ENCODE results near the gene MED17. TPM values are rescaled to one million over a fixed set of nuclear protein-coding genes. Genes with fewer than 3 reads are reported as not detected.
A peak's percentile ranks its signal among the peaks of the same experiment; 100 is the strongest.

Gene MED17
- total and polyA plus RNA-seq, 2 of the 13 experiments (the other 11 are each of a cell fraction or from before 2014, with no cell fraction given): 23.1 to 37.0 TPM

DNA sequence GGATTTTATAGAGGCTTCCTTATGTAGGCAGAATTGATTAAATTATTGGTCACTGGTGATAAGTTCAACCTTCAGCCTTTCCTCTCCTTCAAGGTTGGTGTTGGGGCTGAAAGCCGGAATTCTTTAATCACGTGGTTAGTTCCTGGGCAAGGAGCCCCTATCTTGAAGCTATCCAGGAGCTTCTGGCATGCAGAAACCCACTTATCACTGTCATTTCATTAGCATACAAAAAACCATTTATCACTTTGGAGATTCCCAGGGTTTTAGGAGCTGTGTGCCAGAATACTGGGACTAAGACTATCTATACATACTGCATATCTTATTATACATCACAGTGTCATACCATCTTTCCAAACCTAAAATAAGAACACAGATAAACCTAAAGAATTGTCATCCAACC lies 18.5 kb upstream of the MED17 start:
- ATAC-seq (no peak; the same call in 1 of the 3 replicates), FAIRE-seq (no peak), DNase-seq (ENCODE audit: low spot score) (no peak)
- Histone ChIP-seq H3K9me3 (ENCODE audit: low read length) (peaks cover 7% of the 10 kb centered on the region), H3K4me3 (replicated peaks in 1 of 3; ENCODE audit: insufficient read depth in 1 of 3, low read depth in 2 of 3, low read length in 3 of 3) (no peak overlapping the region), H3K36me3 (replicated peaks in 1 of 2; ENCODE audit: control insufficient read depth in 1 of 2, insufficient read depth in 2 of 2, low read length in 2 of 2) (peaks cover 5 to 10% of the 10 kb centered on the region in 2 experiments; a peak in 2 of 5 replicates), H3K4me1 (ENCODE audit: insufficient read depth, low read length) (peaks cover 32% of the 10 kb centered on the region), H4K20me1 (ENCODE audit: insufficient read depth, low read length) (no peaks in the 10 kb centered on the region), H3K27ac (ENCODE audit: extremely low read length, insufficient read depth, low read length) (peak overlapping the region; percentile 51), H2AFZ (ENCODE audit: low read length) (no peak overlapping the region), H3K79me2 (ENCODE audit: insufficient read depth, low read length) (no peaks in the 10 kb centered on the region), H3K4me2 (ENCODE audit: low read depth, low read length) (no peak overlapping the region), H3K9ac (ENCODE audit: insufficient read depth, low read depth, low read length) (no peak overlapping the region), H3K27me3 (ENCODE audit: control insufficient read depth in 1 of 2, insufficient read depth in 2 of 2, low read length in 2 of 2) (no peaks in the 10 kb centered on the region)
- no peak for TF ChIP-seq TEAD2 (CRISPR knock-in tag; IDR thresholded peaks at IDR 0.05)
- no peak for TF ChIP-seq CBX5 (CRISPR knock-in tag; IDR thresholded peaks at IDR 0.05; ENCODE audit: borderline replicate concordance)
- TF ChIP-seq PAX8 (CRISPR knock-in tag; IDR thresholded peaks at IDR 0.05; ENCODE audit: borderline replicate concordance): no peak
- TF ChIP-seq ZNF230 (CRISPR knock-in tag; IDR thresholded peaks at IDR 0.05): 0 out of 2 replicates have a peak, but pooled peaks have one; percentile 2
- in situ Hi-C loops (cut with HindIII; ENCODE audit: extremely low pct_ligation_motif_present, low pct_unique_long_range_greater_than_20kb): no loop called here
- intact Hi-C loops (cut with micrococcal nuclease; ENCODE audit: unreplicated experiment): loop anchor here (2.0 kb wide), 1 partner anchor 15 kb away; no protein-coding TSS in a partner anchor
- WGBS (ENCODE audit: low lambda C conversion rate): 88% methylated on average over 2 of the region's 2 CpGs
- POLR2A ChIA-PET: interaction anchor here (1.0 to 5.0 kb wide), 5 partner anchors 15 to 50 kb away, joined by 3 to 29 read pairs (median 6); partner anchors contain the start of genes C11orf54, MED17 and TAF1D
- no TSS peak for BruUV-seq (replicated peaks)
- CTCF ChIA-PET (ENCODE audit: low intra/inter-chr PET ratio, low total read pairs): no interaction called here

DNA sequence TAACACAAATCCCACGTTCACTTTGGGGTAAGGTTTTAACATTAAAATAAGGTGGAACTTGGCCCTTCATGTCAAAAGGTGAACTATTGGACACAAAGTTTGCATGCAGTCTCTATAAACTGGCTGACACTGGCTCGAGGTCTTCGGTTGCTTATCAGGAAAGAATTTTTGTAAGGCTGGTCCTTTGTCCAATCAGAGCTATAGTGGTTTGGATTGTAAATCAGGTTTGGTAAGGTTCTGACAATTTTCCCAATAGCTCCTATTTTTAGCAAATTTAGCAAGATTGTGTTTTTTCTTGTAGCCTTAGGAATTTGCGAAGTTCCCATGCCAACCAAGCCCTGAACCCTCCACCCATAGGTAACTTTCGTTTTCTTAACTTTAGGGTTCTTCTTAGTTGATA lies 17.6 kb upstream of the MED17 start:
- Histone ChIP-seq H3K4me2 (ENCODE audit: low read depth, low read length) (no peak overlapping the region), H4K20me1 (ENCODE audit: insufficient read depth, low read length) (no peaks in the 10 kb centered on the region), H3K27ac (ENCODE audit: extremely low read length, insufficient read depth, low read length) (no peak overlapping the region), H3K4me3 (replicated peaks in 1 of 3; ENCODE audit: insufficient read depth in 1 of 3, low read depth in 2 of 3, low read length in 3 of 3) (no peak overlapping the region), H3K79me2 (ENCODE audit: insufficient read depth, low read length) (no peaks in the 10 kb centered on the region), H2AFZ (ENCODE audit: low read length) (no peak overlapping the region), H3K4me1 (ENCODE audit: insufficient read depth, low read length) (peaks cover 33% of the 10 kb centered on the region), H3K9me3 (ENCODE audit: low read length) (peaks cover 7% of the 10 kb centered on the region), H3K27me3 (ENCODE audit: control insufficient read depth in 1 of 2, insufficient read depth in 2 of 2, low read length in 2 of 2) (no peaks in the 10 kb centered on the region), H3K36me3 (replicated peaks in 1 of 2; ENCODE audit: control insufficient read depth in 1 of 2, insufficient read depth in 2 of 2, low read length in 2 of 2) (peaks cover 5 to 7% of the 10 kb centered on the region in 2 experiments; a peak in 2 of 5 replicates), H3K9ac (ENCODE audit: insufficient read depth, low read depth, low read length) (no peak overlapping the region)
- over 99% methylated on average over 5 of the region's 5 CpGs for whole genome bisulfite sequencing (ENCODE audit: low lambda C conversion rate)
- ATAC-seq (no peak), DNase-seq (ENCODE audit: low spot score) (no peak), FAIRE-seq (no peak)
- intact Hi-C loops (cut with micrococcal nuclease; ENCODE audit: unreplicated experiment): no loop called here
- in situ Hi-C loops (cut with HindIII; ENCODE audit: extremely low pct_ligation_motif_present, low pct_unique_long_range_greater_than_20kb): no loop called here
- BruUV-seq (replicated peaks): no TSS peak
- CTCF ChIA-PET (ENCODE audit: low intra/inter-chr PET ratio, low total read pairs): no interaction called here
- POLR2A ChIA-PET: interaction anchor here (0.6 to 5.0 kb wide), 3 partner anchors 11 to 25 kb away, joined by 3 to 29 read pairs (median 4); partner anchors contain the start of genes C11orf54 and TAF1D
- no peak for TF ChIP-seq MTA3 (CRISPR knock-in tag; IDR thresholded peaks at IDR 0.05)
- TF ChIP-seq TBX2 (CRISPR knock-in tag; IDR thresholded peaks at IDR 0.05; ENCODE audit: borderline replicate concordance): no peak
- TF ChIP-seq ARID2 (CRISPR knock-in tag; IDR thresholded peaks at IDR 0.05; ENCODE audit: borderline replicate concordance): no peak
- TF ChIP-seq HNRNPL (IDR thresholded peaks at IDR 0.05; ENCODE audit: low read depth, low read length): no peak
- TF ChIP-seq, protein P1, sequence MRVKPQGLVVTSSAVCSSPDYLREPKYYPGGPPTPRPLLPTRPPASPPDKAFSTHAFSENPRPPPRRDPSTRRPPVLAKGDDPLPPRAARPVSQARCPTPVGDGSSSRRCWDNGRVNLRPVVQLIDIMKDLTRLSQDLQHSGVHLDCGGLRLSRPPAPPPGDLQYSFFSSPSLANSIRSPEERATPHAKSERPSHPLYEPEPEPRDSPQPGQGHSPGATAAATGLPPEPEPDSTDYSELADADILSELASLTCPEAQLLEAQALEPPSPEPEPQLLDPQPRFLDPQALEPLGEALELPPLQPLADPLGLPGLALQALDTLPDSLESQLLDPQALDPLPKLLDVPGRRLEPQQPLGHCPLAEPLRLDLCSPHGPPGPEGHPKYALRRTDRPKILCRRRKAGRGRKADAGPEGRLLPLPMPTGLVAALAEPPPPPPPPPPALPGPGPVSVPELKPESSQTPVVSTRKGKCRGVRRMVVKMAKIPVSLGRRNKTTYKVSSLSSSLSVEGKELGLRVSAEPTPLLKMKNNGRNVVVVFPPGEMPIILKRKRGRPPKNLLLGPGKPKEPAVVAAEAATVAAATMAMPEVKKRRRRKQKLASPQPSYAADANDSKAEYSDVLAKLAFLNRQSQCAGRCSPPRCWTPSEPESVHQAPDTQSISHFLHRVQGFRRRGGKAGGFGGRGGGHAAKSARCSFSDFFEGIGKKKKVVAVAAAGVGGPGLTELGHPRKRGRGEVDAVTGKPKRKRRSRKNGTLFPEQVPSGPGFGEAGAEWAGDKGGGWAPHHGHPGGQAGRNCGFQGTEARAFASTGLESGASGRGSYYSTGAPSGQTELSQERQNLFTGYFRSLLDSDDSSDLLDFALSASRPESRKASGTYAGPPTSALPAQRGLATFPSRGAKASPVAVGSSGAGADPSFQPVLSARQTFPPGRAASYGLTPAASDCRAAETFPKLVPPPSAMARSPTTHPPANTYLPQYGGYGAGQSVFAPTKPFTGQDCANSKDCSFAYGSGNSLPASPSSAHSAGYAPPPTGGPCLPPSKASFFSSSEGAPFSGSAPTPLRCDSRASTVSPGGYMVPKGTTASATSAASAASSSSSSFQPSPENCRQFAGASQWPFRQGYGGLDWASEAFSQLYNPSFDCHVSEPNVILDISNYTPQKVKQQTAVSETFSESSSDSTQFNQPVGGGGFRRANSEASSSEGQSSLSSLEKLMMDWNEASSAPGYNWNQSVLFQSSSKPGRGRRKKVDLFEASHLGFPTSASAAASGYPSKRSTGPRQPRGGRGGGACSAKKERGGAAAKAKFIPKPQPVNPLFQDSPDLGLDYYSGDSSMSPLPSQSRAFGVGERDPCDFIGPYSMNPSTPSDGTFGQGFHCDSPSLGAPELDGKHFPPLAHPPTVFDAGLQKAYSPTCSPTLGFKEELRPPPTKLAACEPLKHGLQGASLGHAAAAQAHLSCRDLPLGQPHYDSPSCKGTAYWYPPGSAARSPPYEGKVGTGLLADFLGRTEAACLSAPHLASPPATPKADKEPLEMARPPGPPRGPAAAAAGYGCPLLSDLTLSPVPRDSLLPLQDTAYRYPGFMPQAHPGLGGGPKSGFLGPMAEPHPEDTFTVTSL (CRISPR knock-in tag; IDR thresholded peaks at IDR 0.05; ENCODE audit: borderline replicate concordance): no peak
- TF ChIP-seq SOX13 (IDR thresholded peaks at IDR 0.05): no peak
- TF ChIP-seq SOX13 (CRISPR knock-in tag; conservative IDR thresholded peaks at IDR 0.05 in 1 of 2, IDR thresholded peaks at IDR 0.05 in 1 of 2): no peak
- no peak for TF ChIP-seq ZNF572 (CRISPR knock-in tag; IDR thresholded peaks at IDR 0.05)
- TF ChIP-seq MXD4 (CRISPR knock-in tag; IDR thresholded peaks at IDR 0.05): no peak
- no peak for TF ChIP-seq SMAD1 (CRISPR knock-in tag; IDR thresholded peaks at IDR 0.05; ENCODE audit: borderline replicate concordance, low read depth)

Data from HepG2 (cell line).